HG03558 (cell line): Measurements from ENCODE around the gene ARGFX.
"Not testable (repeated sequence)": the region's sequence is repeated elsewhere in the genome, so short reads cannot be mapped to it uniquely, and the experiment has no call there.

ENCODE experiments used
- ATAC-seq: cut with Tn5 transposase; IDR thresholded peaks from one replicate; pipeline ENCODE4 v1.9.1; 2021; ENCODE audit warnings: moderate number of reproducible peaks; ENCODE audit not compliant: unreplicated experiment; ENCODE audit errors: extremely low read depth

The ARGFX gene

GRCh38 chr3:121567649-121568048 lies at the start of gene ARGFX:
Gene ARGFX (plus strand): TSS chr3:121567949. CDS start chr3:121570714, 2,765 bp downstream.
- ATAC-seq, result no peak

GRCh38 chr3:121517953-121518655 lies 49.6 kb upstream of the ARGFX start:
- no peak for ATAC-seq

- no peak for ATAC-seq
Observed at GRCh38 chr3:121520510-121520909, 47.2 kb upstream of the ARGFX start.

- ATAC-seq, result no peak
Observed at GRCh38 chr3:121529308-121529707, 38.4 kb upstream of the ARGFX start.

GRCh38 chr3:121531269-121531668 lies 36.5 kb upstream of the ARGFX start:
- ATAC-seq, result no peak

GRCh38 chr3:121542924-121543323 lies 24.8 kb upstream of the ARGFX start:
- ATAC-seq, result no peak

- no peak for ATAC-seq
Observed at GRCh38 chr3:121545049-121545573, 22.6 kb upstream of the ARGFX start.

- peak; percentile 45 for ATAC-seq
Observed at GRCh38 chr3:121545574-121546455, 21.9 kb upstream of the ARGFX start, which contains the start of gene POLQ. Gene POLQ (minus strand): TSS chr3:121545988. CDS start chr3:121545877, 111 bp downstream.

- ATAC-seq, result no peak
Observed at GRCh38 chr3:121552379-121552778, 15.4 kb upstream of the ARGFX start.

GRCh38 chr3:121552797-121553196 lies 15.0 kb upstream of the ARGFX start:
- ATAC-seq, result no peak

- ATAC-seq, result no peak
Observed at GRCh38 chr3:121557426-121557934, 10.3 kb upstream of the ARGFX start.

- ATAC-seq, result no peak
Observed at GRCh38 chr3:121562148-121562547, 5.6 kb upstream of the ARGFX start.

GRCh38 chr3:121566773-121567172 lies 976 bp upstream of the ARGFX start:
- no peak for ATAC-seq

- no peak for ATAC-seq
Observed at GRCh38 chr3:121574449-121574848, 6.7 kb downstream of the ARGFX start.

GRCh38 chr3:121581691-121582090 lies 13.9 kb downstream of the ARGFX start:
- no peak for ATAC-seq

GRCh38 chr3:121584418-121584817 lies 16.7 kb downstream of the ARGFX start:
- ATAC-seq, result no peak

- no peak for ATAC-seq
Observed at GRCh38 chr3:121592856-121593702, 25.3 kb downstream of the ARGFX start, which contains the start of gene FBXO40. Gene FBXO40 (plus strand): TSS chr3:121593379. CDS start chr3:121620576, 27,197 bp downstream.

- ATAC-seq, result not testable (repeated sequence)
Observed at GRCh38 chr3:121593806-121594205, 26.1 kb downstream of the ARGFX start.

GRCh38 chr3:121594850-121595249 lies 27.1 kb downstream of the ARGFX start:
- no peak for ATAC-seq
